Smooth muscle cell (in vitro differentiated cells): ENCODE data around the gene E2F8. TPM values are rescaled to one million over a fixed set of nuclear protein-coding genes. Genes with fewer than 3 reads are reported as not detected.

Source experiments
- DNase-seq: peaks from one replicate; lab custom pipeline; 2025; ENCODE audit not compliant: unreplicated experiment; lab: John Stamatoyannopoulos, UW
- H2AFZ ChIP-seq: fragments of 200-600 bp; sonication (generic); 2 replicates; pipeline ENCODE4 v1.6.0; 2016; ENCODE audit warnings: antibody characterized with exemption, low read depth, mild to moderate bottlenecking
- H3F3A ChIP-seq: fragments of 200-600 bp; sonication (generic); 2 replicates; pipeline ENCODE4 v1.6.0; 2017; ENCODE audit warnings: antibody characterized with exemption, low read depth
- H3K27ac ChIP-seq: fragments of 200-600 bp; sonication (generic); 2 replicates; pipeline ENCODE4 v1.5.1; 2016; ENCODE audit warnings: low read depth, mild to moderate bottlenecking
- H3K27me3 ChIP-seq: fragments of 200-600 bp; sonication (generic); 2 replicates; pipeline ENCODE4 v1.6.1; 2016; ENCODE audit warnings: low read depth, mild to moderate bottlenecking
- H3K36me3 ChIP-seq: fragments of 200-600 bp; sonication (generic); 2 replicates; pipeline ENCODE4 v1.5.1; 2016; ENCODE audit warnings: low read depth
- H3K4me1 ChIP-seq: fragments of 200-600 bp; sonication (generic); 2 replicates; pipeline ENCODE4 v1.5.1; 2016; ENCODE audit warnings: low read depth
- H3K4me2 ChIP-seq: fragments of 200-600 bp; sonication (generic); 2 replicates; pipeline ENCODE4 v1.6.0; 2016; ENCODE audit warnings: mild to moderate bottlenecking
- H3K4me3 ChIP-seq: fragments of 200-600 bp; sonication (generic); 2 replicates; pipeline ENCODE4 v1.5.1; 2016; ENCODE audit warnings: mild to moderate bottlenecking
- H3K79me2 ChIP-seq: fragments of 200-600 bp; sonication (generic); 2 replicates; pipeline ENCODE4 v1.6.0; 2016; ENCODE audit warnings: low read depth, mild to moderate bottlenecking
- H3K9ac ChIP-seq: fragments of 200-600 bp; sonication (generic); 2 replicates; pipeline ENCODE4 v1.6.0; 2016; ENCODE audit warnings: low read depth
- H3K9me3 ChIP-seq: fragments of 200-600 bp; sonication (generic); replicated peaks from 2 replicates; pipeline ENCODE4 v1.5.1; 2016; ENCODE audit warnings: low read depth
- H4K20me1 ChIP-seq: fragments of 200-600 bp; sonication (generic); 2 replicates; pipeline ENCODE4 v1.6.0; 2016; ENCODE audit warnings: low read depth
- WGBS: methylation state at CpG from one replicate; pipeline ENCODE4 v1.1.7; 2016; ENCODE audit warnings: low lambda C conversion rate; 5-methylcytosine and 5-hydroxymethylcytosine counted together
- polyA plus RNA-seq: library from polyadenylated mRNA; unstranded; fragments of >200 nt; fragmentation: Nextera tagmentation; extraction: Ambion mirVana; gene quantifications from 2 replicates; pipeline ENCODE4 v1.2.1, GENCODE V29; 2016
- total RNA-seq: library from RNA; depleted of rRNA; stranded (reverse); fragments of >200 nt; gene quantifications from 2 replicates; pipeline ENCODE4 v1.2.3, GENCODE V29; 2014
- TF ChIP-seq, protein P1 (sequence below): fragments of 200-600 bp; sonication (generic); IDR thresholded peaks from 2 replicates; pipeline ENCODE4 v1.5.1; 2017; ENCODE audit warnings: borderline replicate concordance, mild to moderate bottlenecking, antibody characterized with exemption; ENCODE audit not compliant: insufficient read depth, poor library complexity, severe bottlenecking

Gene E2F8
- total and polyA plus RNA-seq, 2 experiments from 2014 or later = 1.5 to 1.6 TPM

GRCh38 chr11:19253817-19254216, 13.1 kb upstream of the E2F8 start:
- no peak for DNase-seq
- Histone ChIP-seq H3F3A (peaks cover 2% of the 10 kb centered on the region), H3K4me1 (no peaks in the 10 kb centered on the region), H3K79me2 (no peaks in the 10 kb centered on the region), H3K27me3 (no peaks in the 10 kb centered on the region), H4K20me1 (no peaks in the 10 kb centered on the region), H3K27ac (no peak overlapping the region), H3K36me3 (no peaks in the 10 kb centered on the region), H3K4me3 (no peak overlapping the region), H2AFZ (no peak overlapping the region), H3K4me2 (no peak overlapping the region), H3K9me3 (no peaks in the 10 kb centered on the region), H3K9ac (no peak overlapping the region)
- TF ChIP-seq, protein P1, sequence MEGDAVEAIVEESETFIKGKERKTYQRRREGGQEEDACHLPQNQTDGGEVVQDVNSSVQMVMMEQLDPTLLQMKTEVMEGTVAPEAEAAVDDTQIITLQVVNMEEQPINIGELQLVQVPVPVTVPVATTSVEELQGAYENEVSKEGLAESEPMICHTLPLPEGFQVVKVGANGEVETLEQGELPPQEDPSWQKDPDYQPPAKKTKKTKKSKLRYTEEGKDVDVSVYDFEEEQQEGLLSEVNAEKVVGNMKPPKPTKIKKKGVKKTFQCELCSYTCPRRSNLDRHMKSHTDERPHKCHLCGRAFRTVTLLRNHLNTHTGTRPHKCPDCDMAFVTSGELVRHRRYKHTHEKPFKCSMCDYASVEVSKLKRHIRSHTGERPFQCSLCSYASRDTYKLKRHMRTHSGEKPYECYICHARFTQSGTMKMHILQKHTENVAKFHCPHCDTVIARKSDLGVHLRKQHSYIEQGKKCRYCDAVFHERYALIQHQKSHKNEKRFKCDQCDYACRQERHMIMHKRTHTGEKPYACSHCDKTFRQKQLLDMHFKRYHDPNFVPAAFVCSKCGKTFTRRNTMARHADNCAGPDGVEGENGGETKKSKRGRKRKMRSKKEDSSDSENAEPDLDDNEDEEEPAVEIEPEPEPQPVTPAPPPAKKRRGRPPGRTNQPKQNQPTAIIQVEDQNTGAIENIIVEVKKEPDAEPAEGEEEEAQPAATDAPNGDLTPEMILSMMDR = no peak
- WGBS = 48% methylated on average over 3 of the region's 3 CpGs

DNA sequence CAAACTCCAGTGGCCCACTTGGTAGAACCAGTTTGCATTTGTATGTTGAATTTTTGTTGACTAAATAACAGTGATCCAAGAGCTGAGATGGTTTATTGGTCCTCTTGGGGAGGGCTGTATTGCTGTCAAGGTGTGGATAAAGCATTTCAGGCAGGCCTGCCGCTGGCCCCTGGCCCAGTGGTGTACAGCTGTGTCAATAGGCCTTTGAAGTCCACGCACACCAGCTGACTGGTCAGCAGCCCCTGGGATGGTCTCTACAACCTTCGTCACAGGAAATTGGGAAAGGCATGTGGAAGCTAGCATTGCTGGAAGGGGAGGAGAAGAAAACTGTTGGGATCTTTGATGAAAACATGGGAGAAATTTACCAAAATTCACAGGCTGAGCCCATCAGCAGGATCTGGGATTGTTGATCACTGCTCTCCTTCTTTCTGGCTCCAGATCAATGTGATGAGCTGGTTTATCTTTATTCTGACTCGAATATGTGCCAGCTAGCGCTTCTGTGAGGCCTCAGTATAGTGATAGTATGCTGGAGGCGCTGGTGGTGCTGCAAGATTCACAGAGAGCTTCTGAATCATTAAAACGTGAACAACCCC, 12.5 kb upstream of the E2F8 start:
- DNase-seq = no peak
- H4K20me1 ChIP-seq = no peaks in the 10 kb centered on the region
- TF ChIP-seq, protein P1 = no peak
- no peak overlapping the region for H2AFZ ChIP-seq
- H3K27ac ChIP-seq = no peak overlapping the region
- 90% methylated on average over 7 of the region's 7 CpGs for WGBS
- no peaks in the 10 kb centered on the region for H3K9me3 ChIP-seq
- H3K36me3 ChIP-seq = no peaks in the 10 kb centered on the region
- H3K4me1 ChIP-seq = no peaks in the 10 kb centered on the region
- no peak overlapping the region for H3K4me3 ChIP-seq
- no peaks in the 10 kb centered on the region for H3K27me3 ChIP-seq
- H3K9ac ChIP-seq = no peak overlapping the region
- peaks cover 2% of the 10 kb centered on the region for H3F3A ChIP-seq
- H3K79me2 ChIP-seq = no peaks in the 10 kb centered on the region
- no peak overlapping the region for H3K4me2 ChIP-seq

- Histone ChIP-seq H3K4me1 (no peaks in the 10 kb centered on the region), H3K4me2 (no peak overlapping the region), H2AFZ (no peak overlapping the region), H3K79me2 (no peaks in the 10 kb centered on the region), H3K27ac (no peak overlapping the region), H3F3A (peaks cover 2% of the 10 kb centered on the region), H3K4me3 (no peak overlapping the region), H4K20me1 (no peaks in the 10 kb centered on the region), H3K27me3 (no peaks in the 10 kb centered on the region), H3K9me3 (no peaks in the 10 kb centered on the region), H3K9ac (no peak overlapping the region), H3K36me3 (no peaks in the 10 kb centered on the region)
- DNase-seq = no peak
- 59% methylated on average over 8 of the region's 8 CpGs for WGBS
- TF ChIP-seq, protein P1 = no peak
These were observed 11.8 kb upstream of the E2F8 start for GRCh38 chr11:19252394-19253152.
